HG02852 (cell line): ENCODE data around the gene BCAP29.

ENCODE experiments used
- ATAC-seq: cut with Tn5 transposase; IDR thresholded peaks from one replicate; pipeline ENCODE4 v1.9.1; 2021; ENCODE audit warnings: mild to moderate bottlenecking, moderate library complexity; ENCODE audit not compliant: unreplicated experiment

The BCAP29 gene

GRCh38 chr7:107581387-107582013, 1.5 kb downstream of the BCAP29 start:
- no peak for ATAC-seq

GRCh38 chr7:107582875-107583274, 2.8 kb downstream of the BCAP29 start:
- no peak for ATAC-seq

GRCh38 chr7:107584716-107585115, 4.7 kb downstream of the BCAP29 start:
- ATAC-seq = no peak

DNA sequence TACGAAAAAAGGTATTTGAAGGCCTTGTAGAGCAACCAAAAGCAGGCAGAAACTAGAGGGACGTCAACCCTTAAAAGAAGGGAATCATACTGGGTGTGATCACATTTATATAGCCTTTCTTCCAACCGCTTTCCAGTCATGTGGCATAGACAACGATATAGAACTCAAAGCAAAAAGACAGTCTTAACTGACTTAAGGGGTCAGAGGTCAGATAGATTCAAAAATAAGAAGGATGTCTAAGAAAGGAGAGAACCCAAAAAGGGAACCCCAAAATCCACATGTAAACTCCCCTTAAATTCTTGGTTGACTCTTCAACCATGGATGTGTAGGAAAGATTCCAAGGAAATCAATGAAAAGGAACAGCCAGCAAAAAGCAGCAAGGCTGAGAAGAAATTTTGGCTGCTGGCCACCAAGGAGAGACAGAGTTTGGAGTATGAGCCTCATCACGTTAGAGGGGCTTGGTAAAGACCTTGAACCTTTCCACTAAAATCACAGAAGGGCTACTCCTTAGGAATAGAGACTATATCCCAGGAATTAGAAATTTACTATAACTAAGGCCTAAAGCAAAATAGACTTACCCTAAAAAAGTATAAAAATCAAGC, 8.6 kb downstream of the BCAP29 start:
- no peak for ATAC-seq

GRCh38 chr7:107591421-107591820, 11.4 kb downstream of the BCAP29 start:
- no peak for ATAC-seq

GRCh38 chr7:107592361-107593024, 12.4 kb downstream of the BCAP29 start:
- ATAC-seq = no peak

GRCh38 chr7:107593025-107593410, 13.0 kb downstream of the BCAP29 start:
- ATAC-seq = no peak

- ATAC-seq = no peak
Observed at GRCh38 chr7:107594961-107595737, 15.1 kb downstream of the BCAP29 start.

DNA sequence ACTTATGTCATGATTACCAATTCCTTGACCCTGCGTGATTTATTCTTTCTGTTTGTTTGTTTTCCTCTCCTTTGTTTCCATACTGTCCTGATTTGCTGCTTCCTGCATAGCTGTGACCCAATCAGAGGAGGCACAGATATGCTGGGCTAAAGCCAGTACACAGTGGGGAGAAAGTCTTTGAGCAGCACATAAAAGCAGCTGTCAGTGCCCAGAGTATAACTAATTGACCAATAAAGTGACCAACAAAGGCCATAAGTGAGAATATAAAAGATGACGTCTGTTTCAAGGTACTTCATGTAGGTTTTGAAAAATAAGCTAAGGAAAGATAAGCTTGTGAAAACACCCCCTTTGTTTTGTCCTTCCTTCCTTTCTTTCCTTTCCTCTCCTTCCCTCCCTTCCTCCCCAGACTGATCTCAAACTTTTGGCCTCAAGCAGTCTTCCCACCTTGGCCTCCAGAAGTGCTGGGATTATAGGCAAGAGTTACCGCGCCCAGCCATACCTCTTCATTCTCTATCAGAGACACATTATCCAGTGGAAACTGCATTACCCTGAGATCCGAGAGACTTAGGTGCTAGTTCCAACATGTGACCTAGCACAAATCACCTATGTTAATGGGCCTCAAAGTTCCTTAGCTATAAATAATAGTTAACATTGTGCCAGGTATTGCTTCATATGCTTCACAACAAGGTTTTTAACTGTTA, 17.0 kb downstream of the BCAP29 start:
- no peak for ATAC-seq

DNA sequence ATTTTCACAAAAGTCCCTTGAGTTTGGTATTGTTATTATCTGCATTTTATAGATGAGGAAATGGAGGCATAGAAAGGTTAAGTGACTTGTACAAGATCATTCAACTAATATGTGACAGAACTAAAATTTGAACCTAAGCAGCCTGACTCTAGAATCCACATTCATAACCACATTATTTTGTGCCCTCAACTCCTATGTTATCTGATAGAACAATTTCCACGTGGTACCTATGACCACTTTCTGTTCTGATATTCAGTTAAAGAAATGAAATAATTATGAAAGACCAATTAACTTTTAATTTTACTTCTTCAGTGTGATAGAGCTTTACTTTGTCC, 17.5 kb downstream of the BCAP29 start:
- no peak for ATAC-seq

GRCh38 chr7:107597953-107598352, 17.9 kb downstream of the BCAP29 start:
- no peak for ATAC-seq

- no peak for ATAC-seq
Observed at GRCh38 chr7:107599262-107599661, 19.2 kb downstream of the BCAP29 start.

GRCh38 chr7:107600816-107601215, 20.8 kb downstream of the BCAP29 start:
- no peak for ATAC-seq

GRCh38 chr7:107605218-107605815, 25.3 kb downstream of the BCAP29 start:
- ATAC-seq = no peak

DNA sequence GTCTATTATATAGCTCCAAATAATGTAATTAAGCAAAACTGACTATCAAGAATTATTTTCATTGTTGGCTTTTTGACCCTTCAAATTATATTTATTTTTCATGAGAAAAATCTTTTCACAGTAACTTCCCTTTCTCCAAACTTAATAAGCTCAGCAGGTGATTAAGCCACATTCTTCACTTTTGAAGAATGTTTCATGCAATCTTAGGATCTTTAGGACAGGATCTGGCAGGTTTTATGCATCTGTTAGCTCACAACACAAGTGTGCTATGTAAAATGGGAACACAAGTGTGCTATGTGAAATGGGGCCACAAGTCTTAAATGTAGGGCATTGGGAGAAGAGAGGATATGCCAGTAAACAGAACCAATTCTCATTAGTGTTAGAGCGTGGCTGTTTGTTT, 26.3 kb downstream of the BCAP29 start:
- ATAC-seq = no peak

- no peak for ATAC-seq
Observed at GRCh38 chr7:107609811-107610261, 29.8 kb downstream of the BCAP29 start.

- no peak for ATAC-seq
Observed at GRCh38 chr7:107610323-107610722, 30.3 kb downstream of the BCAP29 start.

GRCh38 chr7:107613439-107613838, 33.4 kb downstream of the BCAP29 start:
- no peak for ATAC-seq

GRCh38 chr7:107613948-107614347, 33.9 kb downstream of the BCAP29 start:
- ATAC-seq = no peak

DNA sequence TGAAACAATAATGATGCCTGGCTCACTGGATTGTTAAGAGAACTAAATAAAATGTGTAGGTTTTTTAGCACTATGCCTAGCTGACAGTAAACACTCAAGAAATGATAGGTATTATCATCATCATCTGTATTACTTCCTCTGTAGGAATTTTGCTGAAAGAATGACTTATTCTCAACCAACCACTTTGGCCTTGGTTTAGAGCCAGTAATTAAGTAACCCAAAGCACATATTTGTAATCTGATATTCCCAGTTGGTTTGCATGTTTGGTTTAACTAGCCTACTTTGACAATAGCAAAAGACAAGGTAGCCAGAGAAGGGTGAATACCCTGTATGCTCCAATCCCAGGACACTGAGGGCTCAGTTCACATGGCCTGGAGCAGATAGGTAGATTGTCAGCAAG, 34.4 kb downstream of the BCAP29 start:
- ATAC-seq = no peak
